ENCODE measurements around the gene CBFB. TPM values are rescaled to one million over a fixed set of nuclear protein-coding genes. Genes with fewer than 3 reads are reported as not detected.
A peak's percentile ranks its signal among the peaks of the same experiment; 100 is the strongest.

Gene CBFB
- total RNA-seq, 2 experiments from 2014 or later: 58.8 to 59.6 TPM

DNA sequence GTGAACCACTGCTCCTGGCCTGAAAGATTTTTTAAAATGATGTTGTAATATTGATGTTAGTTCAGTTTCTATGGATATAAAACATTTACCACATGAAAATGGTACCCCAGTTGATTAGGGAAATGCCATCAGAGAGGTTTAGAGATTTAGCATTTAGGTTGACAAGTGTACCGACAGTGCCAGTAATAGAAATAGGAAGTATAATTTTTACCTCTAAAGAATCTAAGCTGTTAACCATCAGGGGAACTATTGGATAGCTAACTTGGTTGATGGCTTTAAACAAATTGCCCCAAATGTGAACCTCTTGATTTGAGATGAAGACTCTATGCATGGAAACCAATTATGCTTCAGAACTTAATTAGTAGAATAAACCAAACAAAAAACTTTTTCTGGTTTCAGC lies 6.4 kb downstream of the CBFB start:
- POLR2A ChIA-PET: interaction anchor here (0.6 to 1.5 kb wide), 2 partner anchors 17 to 21 kb away, joined by 3 to 4 read pairs; no protein-coding TSS in a partner anchor
- no peak overlapping the region for H3K4me3 ChIP-seq (ENCODE audit: low read length)
- peak overlapping the region; percentile 13 for H3K4me3 Mint-ChIP-seq
- intact Hi-C loops (cut with DNase I, micrococcal nuclease): no loop called here
- no peaks in the 10 kb centered on the region for H3K27me3 ChIP-seq (ENCODE audit: control insufficient read depth in 1 of 2, insufficient read depth in 2 of 2, low read length in 2 of 2)
- H3K36me3 ChIP-seq (ENCODE audit: insufficient read depth, low read length): peaks cover 25% of the 10 kb centered on the region
- TF ChIP-seq, protein P1, sequence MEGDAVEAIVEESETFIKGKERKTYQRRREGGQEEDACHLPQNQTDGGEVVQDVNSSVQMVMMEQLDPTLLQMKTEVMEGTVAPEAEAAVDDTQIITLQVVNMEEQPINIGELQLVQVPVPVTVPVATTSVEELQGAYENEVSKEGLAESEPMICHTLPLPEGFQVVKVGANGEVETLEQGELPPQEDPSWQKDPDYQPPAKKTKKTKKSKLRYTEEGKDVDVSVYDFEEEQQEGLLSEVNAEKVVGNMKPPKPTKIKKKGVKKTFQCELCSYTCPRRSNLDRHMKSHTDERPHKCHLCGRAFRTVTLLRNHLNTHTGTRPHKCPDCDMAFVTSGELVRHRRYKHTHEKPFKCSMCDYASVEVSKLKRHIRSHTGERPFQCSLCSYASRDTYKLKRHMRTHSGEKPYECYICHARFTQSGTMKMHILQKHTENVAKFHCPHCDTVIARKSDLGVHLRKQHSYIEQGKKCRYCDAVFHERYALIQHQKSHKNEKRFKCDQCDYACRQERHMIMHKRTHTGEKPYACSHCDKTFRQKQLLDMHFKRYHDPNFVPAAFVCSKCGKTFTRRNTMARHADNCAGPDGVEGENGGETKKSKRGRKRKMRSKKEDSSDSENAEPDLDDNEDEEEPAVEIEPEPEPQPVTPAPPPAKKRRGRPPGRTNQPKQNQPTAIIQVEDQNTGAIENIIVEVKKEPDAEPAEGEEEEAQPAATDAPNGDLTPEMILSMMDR (IDR thresholded peaks at IDR 0.05): no peak
- H3K4me1 ChIP-seq (ENCODE audit: insufficient read depth, low read length): peaks cover 30% of the 10 kb centered on the region
- DNase-seq (no peak), ATAC-seq (ENCODE audit: poor library complexity) (no peak)
- H3K27ac Mint-ChIP-seq: peak overlapping the region; percentile 39
- no peaks in the 10 kb centered on the region for H3K9me3 Mint-ChIP-seq
- H3K9me3 ChIP-seq (ENCODE audit: control insufficient read depth in 1 of 2, insufficient read depth in 1 of 2, low read length in 2 of 2): no peaks in the 10 kb centered on the region
- H3K27ac ChIP-seq (ENCODE audit: low read depth in 1 of 2, low read length in 2 of 2): no peak overlapping the region
- CTCF ChIA-PET: interaction anchor here (1.3 kb wide), 1 partner anchor 120 kb away, joined by 5 read pairs; no protein-coding TSS in a partner anchor
- no peaks in the 10 kb centered on the region for H3K27me3 Mint-ChIP-seq
- H3K4me1 Mint-ChIP-seq (ENCODE audit: low read depth): peaks cover 70% of the 10 kb centered on the region
- peaks cover 70% of the 10 kb centered on the region for H3K36me3 Mint-ChIP-seq (ENCODE audit: low read depth)

DNA sequence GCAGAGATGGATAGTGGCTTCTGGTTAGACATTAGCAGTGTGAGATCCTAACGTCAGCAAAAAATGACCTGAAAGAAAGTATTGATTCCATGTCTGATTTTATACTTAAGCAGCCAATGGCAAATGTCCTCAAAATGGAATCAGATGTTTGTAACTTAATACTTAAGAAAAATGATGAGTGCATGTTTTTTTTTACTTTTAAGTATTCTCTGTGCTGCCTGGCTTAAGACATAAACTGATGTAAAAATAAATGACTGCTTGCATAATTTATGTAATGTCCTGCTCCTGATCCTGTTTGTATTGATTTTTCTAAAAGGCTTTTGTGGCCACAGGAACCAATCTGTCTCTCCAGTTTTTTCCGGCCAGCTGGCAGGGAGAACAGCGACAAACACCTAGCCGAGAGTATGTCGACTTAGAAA lies 7.4 kb downstream of the CBFB start:
- Mint-ChIP-seq H3K27me3 (no peaks in the 10 kb centered on the region), H3K4me1 (ENCODE audit: low read depth) (peaks cover 70% of the 10 kb centered on the region), H3K27ac (no peak overlapping the region), H3K9me3 (no peaks in the 10 kb centered on the region), H3K36me3 (ENCODE audit: low read depth) (peaks cover 77% of the 10 kb centered on the region), H3K4me3 (no peak overlapping the region)
- Histone ChIP-seq H3K4me3 (ENCODE audit: low read length) (no peak overlapping the region), H3K4me1 (ENCODE audit: insufficient read depth, low read length) (peaks cover 23% of the 10 kb centered on the region), H3K36me3 (ENCODE audit: insufficient read depth, low read length) (peaks cover 30% of the 10 kb centered on the region), H3K9me3 (ENCODE audit: control insufficient read depth in 1 of 2, insufficient read depth in 1 of 2, low read length in 2 of 2) (no peaks in the 10 kb centered on the region), H3K27me3 (ENCODE audit: control insufficient read depth in 1 of 2, insufficient read depth in 2 of 2, low read length in 2 of 2) (no peaks in the 10 kb centered on the region), H3K27ac (ENCODE audit: low read depth in 1 of 2, low read length in 2 of 2) (no peak overlapping the region)
- DNase-seq: no peak
- intact Hi-C loops (cut with DNase I, micrococcal nuclease): no loop called here
- CTCF ChIA-PET: interaction anchor here (1.2 kb wide), 1 partner anchor 18 kb away, joined by 4 read pairs; no protein-coding TSS in a partner anchor
- TF ChIP-seq, protein P1 (IDR thresholded peaks at IDR 0.05): no peak
- ATAC-seq (ENCODE audit: poor library complexity): no peak
- POLR2A ChIA-PET: no interaction called here

DNA sequence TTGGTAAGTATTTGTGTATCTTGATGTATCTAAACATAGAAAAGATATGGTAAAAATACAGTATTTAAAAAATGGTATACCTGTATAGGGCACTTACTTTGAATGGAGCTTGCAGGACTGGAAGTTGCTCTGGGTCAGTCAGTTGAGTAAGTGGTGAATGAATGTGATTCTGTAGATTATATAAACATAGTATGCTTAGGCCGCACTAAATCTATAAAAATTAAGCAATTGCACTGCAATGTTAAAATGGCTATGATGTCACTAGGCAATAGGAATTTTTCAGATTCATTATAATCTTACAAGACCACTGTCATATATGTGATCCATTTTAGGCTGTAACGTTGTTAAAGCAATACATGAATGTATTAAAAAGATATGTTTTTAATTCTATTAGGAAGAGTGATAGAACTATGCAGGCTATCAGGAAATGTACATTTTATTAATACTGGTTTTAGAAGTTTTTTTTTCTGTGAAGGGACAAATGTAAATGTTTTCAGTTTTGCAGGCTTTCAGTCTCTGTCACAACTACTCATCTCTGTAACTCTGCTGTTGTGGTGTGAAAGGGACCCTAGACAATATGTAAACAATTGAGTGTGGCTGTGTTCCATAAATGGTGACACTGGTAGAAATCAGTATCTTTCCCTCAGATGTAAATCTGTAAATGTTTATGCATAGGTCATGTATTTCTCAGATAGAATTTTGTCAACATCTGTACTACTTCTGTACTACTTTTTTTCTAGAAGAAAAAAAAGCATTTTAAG lies 10.5 kb downstream of the CBFB start:
- CTCF ChIA-PET: interaction anchor here (1.6 to 2.2 kb wide), 2 partner anchors 8 to 116 kb away, joined by 3 to 6 read pairs; no protein-coding TSS in a partner anchor
- H3K27ac Mint-ChIP-seq: no peak overlapping the region
- H3K27me3 Mint-ChIP-seq: no peaks in the 10 kb centered on the region
- no peak overlapping the region for H3K27ac ChIP-seq (ENCODE audit: low read depth in 1 of 2, low read length in 2 of 2)
- H3K36me3 Mint-ChIP-seq (ENCODE audit: low read depth): peaks cover 66% of the 10 kb centered on the region
- H3K9me3 Mint-ChIP-seq: no peaks in the 10 kb centered on the region
- TF ChIP-seq, protein P1 (IDR thresholded peaks at IDR 0.05): no peak
- no peaks in the 10 kb centered on the region for H3K27me3 ChIP-seq (ENCODE audit: control insufficient read depth in 1 of 2, insufficient read depth in 2 of 2, low read length in 2 of 2)
- no peak overlapping the region for H3K4me3 Mint-ChIP-seq
- no peak overlapping the region for H3K4me3 ChIP-seq (ENCODE audit: low read length)
- H3K36me3 ChIP-seq (ENCODE audit: insufficient read depth, low read length): peaks cover 36% of the 10 kb centered on the region
- intact Hi-C loops (cut with DNase I, micrococcal nuclease): no loop called here
- peaks cover 2% of the 10 kb centered on the region for H3K4me1 ChIP-seq (ENCODE audit: insufficient read depth, low read length)
- H3K4me1 Mint-ChIP-seq (ENCODE audit: low read depth): peaks cover 55% of the 10 kb centered on the region
- POLR2A ChIA-PET: no interaction called here
- ATAC-seq (ENCODE audit: poor library complexity): no peak
- H3K9me3 ChIP-seq (ENCODE audit: control insufficient read depth in 1 of 2, insufficient read depth in 1 of 2, low read length in 2 of 2): no peaks in the 10 kb centered on the region
- no peak for DNase-seq

All from CD4-positive, alpha-beta T cell (primary cell).